ENCODE data around the gene TTC9C.
"Not testable (repeated sequence)": the region's sequence is repeated elsewhere in the genome, so short reads cannot be mapped to it uniquely, and the experiment has no call there.

The TTC9C gene

DNA sequence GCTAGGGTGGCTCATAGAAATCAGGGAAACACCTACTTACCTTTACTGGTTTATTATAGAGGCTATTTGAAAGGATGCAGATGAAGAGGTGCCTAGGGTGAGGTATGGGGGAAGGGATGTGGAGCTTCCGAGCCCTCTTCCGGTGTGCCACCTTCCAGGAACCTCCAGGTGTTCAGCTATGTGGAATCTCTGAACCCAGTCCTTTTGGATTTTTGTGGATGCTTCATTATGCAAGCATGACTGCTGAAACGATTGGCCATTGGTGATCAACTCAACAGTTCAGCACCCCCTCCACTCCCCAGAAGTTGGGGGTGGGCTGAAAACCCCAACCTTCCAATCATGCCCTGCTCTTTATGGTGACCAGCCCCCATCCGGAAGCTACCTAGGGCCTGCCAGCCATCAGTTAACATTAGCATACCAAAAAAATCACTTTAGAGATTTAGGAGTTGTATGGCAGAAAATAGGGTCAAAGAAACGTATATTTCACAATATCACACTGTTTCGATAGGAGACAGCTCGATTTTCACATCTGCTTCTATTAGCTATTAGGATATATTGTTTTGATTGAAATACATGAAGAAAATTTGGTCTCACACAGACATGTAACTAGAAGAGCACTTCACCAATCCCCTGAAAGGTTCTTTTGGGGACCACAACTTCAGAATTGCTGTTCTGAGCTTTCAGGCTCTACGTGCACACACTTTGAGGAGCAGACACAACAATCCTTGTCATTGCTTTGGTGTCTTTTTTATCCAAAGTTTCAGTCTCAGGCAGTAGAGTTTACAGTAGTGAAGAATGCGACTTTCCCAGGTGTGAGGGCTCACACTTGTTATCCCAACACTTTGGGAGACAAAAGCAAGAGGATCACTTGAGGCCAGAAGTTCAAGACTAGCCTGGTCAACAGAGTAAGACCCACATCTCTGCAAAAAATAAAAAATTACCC, 29.8 kb downstream of the TTC9C start:
- peak overlapping the region; percentile 72 for H3K4me3 ChIP-seq (ENCODE audit: low read length)
- no peaks in the 10 kb centered on the region for H3K9me3 ChIP-seq (ENCODE audit: control insufficient read depth, low read depth, low read length)
- H3K27ac ChIP-seq (ENCODE audit: low read length), result peak overlapping the region; percentile 84
- H3K4me1 ChIP-seq (ENCODE audit: control insufficient read depth, low read depth, low read length), result peaks cover 18% of the 10 kb centered on the region
- H3K9ac ChIP-seq (ENCODE audit: low read length), result peak overlapping the region; percentile 71
- H3K27me3 ChIP-seq (ENCODE audit: control insufficient read depth, insufficient read depth, low read length), result no peaks in the 10 kb centered on the region
- peaks cover 8% of the 10 kb centered on the region for H3K36me3 ChIP-seq (ENCODE audit: control insufficient read depth, low read depth, low read length)

DNA sequence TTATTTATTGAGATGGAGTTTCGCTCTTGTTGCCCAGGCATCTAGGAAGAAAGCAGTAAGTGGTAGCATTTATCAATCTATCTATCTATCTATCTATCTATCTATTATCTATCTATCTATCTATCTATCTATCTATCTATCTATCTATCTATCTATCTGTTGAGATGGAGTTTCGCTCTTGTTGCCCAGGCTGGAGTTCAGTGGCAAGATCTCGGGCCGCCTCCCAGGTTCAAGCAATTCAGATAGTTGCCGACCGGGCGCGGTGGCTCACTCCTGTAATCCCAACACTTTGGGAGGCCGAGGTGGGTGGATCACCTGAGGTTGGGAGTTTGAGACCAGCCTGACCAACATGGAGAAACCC, 32.6 kb downstream of the TTC9C start:
- not testable (repeated sequence) for H3K9ac ChIP-seq (ENCODE audit: low read length); H3K4me3 ChIP-seq (ENCODE audit: low read length); H3K27ac ChIP-seq (ENCODE audit: low read length); H3K9me3 ChIP-seq (ENCODE audit: control insufficient read depth, low read depth, low read length); H3K27me3 ChIP-seq (ENCODE audit: control insufficient read depth, insufficient read depth, low read length)
- peaks cover 15% of the 10 kb centered on the region for H3K4me1 ChIP-seq (ENCODE audit: control insufficient read depth, low read depth, low read length)
- peaks cover 11% of the 10 kb centered on the region for H3K36me3 ChIP-seq (ENCODE audit: control insufficient read depth, low read depth, low read length)

DNA sequence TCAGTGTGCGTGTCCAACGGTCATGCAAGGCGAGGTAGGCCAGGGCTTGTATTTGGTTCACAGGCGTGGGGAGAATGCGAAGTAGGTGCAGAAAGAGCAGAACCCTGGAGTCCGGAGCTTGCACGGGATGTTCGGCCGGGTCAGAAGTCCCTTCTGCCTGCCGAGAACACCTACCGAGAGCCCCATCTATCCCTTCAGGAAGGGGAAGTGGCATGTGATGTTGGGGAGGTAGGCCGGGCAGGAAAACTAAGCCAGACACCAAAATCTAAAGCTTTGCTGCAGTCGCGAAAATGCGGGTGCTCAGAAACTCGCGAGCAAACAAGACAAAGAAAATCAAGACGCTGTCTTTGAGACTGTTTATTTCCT, 42.5 kb downstream of the TTC9C start:
- Histone ChIP-seq H3K9ac (ENCODE audit: low read length) (peak overlapping the region; percentile 73), H3K27ac (ENCODE audit: low read length) (peak overlapping the region; percentile 79), H3K4me3 (ENCODE audit: low read length) (peak overlapping the region; percentile 99), H3K4me1 (ENCODE audit: control insufficient read depth, low read depth, low read length) (no peaks in the 10 kb centered on the region), H3K36me3 (ENCODE audit: control insufficient read depth, low read depth, low read length) (peaks cover 16% of the 10 kb centered on the region), H3K9me3 (ENCODE audit: control insufficient read depth, low read depth, low read length) (no peaks in the 10 kb centered on the region), H3K27me3 (ENCODE audit: control insufficient read depth, insufficient read depth, low read length) (no peaks in the 10 kb centered on the region)

DNA sequence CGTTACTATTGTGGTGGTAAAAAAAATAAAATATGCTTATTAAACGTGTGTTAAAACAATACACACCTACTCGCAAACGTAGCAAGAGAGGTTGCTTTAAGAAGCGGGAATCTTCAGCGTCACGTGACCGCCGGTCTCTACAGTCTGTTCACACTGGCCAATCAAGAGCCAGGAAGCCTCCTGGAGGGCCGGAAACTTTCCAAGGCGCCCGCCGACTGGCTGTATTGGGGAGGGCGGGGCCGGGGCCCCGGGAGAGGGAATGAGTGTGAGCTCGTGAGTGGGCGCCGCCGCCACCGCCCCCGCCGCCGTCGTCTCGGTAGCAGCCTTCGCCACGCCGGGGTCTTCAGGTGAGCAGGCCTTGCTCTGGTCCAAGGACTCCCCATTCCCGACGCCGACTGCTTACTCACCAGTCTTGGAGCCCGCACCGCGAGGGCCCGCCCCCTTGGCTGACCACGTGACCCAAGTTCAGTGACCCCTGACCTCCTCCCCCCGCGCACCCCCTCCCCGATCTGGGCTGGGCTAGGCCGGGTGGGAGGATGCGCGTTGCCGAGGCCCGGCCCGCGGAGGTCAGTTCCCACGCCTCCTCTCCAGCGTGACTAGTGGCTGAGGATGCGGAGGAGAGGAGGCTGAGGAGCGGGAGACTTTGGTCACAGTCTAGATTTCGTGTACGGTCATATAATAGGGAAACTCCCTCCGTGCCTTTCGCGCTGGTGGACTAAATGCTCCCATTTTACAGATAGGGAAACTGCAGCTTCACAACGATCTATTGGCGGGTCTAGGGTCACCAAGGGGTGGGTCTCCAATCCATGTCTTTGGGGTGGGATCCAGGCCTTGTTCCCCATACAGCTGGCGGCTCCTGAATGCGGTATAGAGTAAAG, 43.1 kb downstream of the TTC9C start, which contains the start of gene TAF6L:
TAF6L (plus strand) TSS at position 253 of the 878 bp plus-strand sequence. CDS start 4,388 bp downstream, outside the sequence.
- Histone ChIP-seq H3K9me3 (ENCODE audit: control insufficient read depth, low read depth, low read length) (no peaks in the 10 kb centered on the region), H3K27ac (ENCODE audit: low read length) (peak within 1 kb of the TSS; percentile 79), H3K4me3 (ENCODE audit: low read length) (peak within 1 kb of the TSS; percentile 99), H3K36me3 (ENCODE audit: control insufficient read depth, low read depth, low read length) (peaks cover 18% of the 10 kb centered on the region), H3K27me3 (ENCODE audit: control insufficient read depth, insufficient read depth, low read length) (no peaks in the 10 kb centered on the region), H3K9ac (ENCODE audit: low read length) (peak within 1 kb of the TSS; percentile 73), H3K4me1 (ENCODE audit: control insufficient read depth, low read depth, low read length) (no peaks in the 10 kb centered on the region)

DNA sequence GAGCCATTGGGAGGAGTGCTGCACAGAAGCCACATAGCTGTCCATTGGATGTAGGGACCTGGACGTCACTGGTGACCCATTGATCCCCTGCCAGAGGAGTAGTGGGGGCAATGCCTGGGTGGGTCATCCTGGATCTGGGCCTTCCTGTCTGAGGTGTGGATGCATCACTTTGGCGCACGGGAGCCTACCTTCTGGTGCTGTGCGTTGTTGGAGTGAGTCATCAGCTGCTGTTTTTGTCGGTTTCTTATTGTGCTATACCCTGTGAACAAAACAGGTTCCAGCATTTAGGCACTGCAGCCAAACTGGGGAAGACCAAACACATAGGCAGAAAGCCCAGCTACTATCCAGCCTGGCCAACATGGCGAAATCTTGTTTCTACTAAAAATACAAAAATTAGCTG, 46.1 kb downstream of the TTC9C start:
- H3K27me3 ChIP-seq (ENCODE audit: control insufficient read depth, insufficient read depth, low read length), result no peaks in the 10 kb centered on the region
- H3K9me3 ChIP-seq (ENCODE audit: control insufficient read depth, low read depth, low read length), result no peaks in the 10 kb centered on the region
- no peak overlapping the region for H3K27ac ChIP-seq (ENCODE audit: low read length)
- H3K36me3 ChIP-seq (ENCODE audit: control insufficient read depth, low read depth, low read length), result peaks cover 30% of the 10 kb centered on the region
- H3K4me3 ChIP-seq (ENCODE audit: low read length), result no peak overlapping the region
- H3K4me1 ChIP-seq (ENCODE audit: control insufficient read depth, low read depth, low read length), result no peaks in the 10 kb centered on the region
- H3K9ac ChIP-seq (ENCODE audit: low read length), result no peak overlapping the region

DNA sequence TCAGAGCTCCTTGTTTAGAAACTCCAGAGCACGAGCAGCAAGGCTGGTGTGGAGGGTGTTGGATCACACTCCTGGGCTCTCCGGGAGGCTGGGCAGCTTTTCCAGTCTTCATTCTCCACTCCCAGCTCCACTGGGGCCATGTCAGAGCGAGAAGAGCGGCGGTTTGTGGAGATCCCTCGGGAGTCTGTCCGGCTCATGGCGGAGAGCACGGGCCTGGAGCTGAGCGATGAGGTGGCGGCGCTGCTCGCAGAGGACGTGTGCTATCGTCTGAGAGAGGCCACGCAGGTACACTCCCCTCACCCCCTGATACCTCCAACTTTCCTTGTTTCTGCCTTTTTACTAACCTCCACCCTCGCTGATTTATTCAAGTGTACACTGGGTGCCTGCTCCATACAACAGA, 47.4 kb downstream of the TTC9C start:
- Histone ChIP-seq H3K4me3 (ENCODE audit: low read length) (no peak overlapping the region), H3K4me1 (ENCODE audit: control insufficient read depth, low read depth, low read length) (no peaks in the 10 kb centered on the region), H3K27me3 (ENCODE audit: control insufficient read depth, insufficient read depth, low read length) (no peaks in the 10 kb centered on the region), H3K27ac (ENCODE audit: low read length) (no peak overlapping the region), H3K9ac (ENCODE audit: low read length) (no peak overlapping the region), H3K36me3 (ENCODE audit: control insufficient read depth, low read depth, low read length) (peaks cover 30% of the 10 kb centered on the region), H3K9me3 (ENCODE audit: control insufficient read depth, low read depth, low read length) (no peaks in the 10 kb centered on the region)

DNA sequence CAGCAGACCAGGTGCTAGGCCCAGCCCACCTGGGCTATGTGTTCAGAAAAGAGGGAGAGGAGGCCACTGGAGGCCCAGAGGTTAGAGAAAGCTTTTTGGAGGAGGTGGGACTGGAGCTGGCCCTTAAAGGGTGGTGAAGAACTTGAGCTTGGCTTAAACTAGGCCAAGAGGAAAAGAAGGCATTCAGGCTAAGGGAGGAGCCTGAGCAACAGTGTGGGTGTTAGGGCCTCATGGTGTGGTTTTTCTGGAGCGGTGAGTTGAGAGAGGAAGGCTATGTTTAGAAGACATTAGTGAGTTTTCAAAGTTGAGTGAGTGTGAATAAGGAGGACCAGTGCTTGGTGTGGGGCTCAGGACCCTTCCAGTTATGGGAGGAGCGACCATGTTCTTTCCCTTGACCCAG, 49.1 kb downstream of the TTC9C start:
- H3K9me3 ChIP-seq (ENCODE audit: control insufficient read depth, low read depth, low read length), result no peaks in the 10 kb centered on the region
- no peak overlapping the region for H3K27ac ChIP-seq (ENCODE audit: low read length)
- H3K36me3 ChIP-seq (ENCODE audit: control insufficient read depth, low read depth, low read length), result peaks cover 39% of the 10 kb centered on the region
- no peak overlapping the region for H3K4me3 ChIP-seq (ENCODE audit: low read length)
- no peak overlapping the region for H3K9ac ChIP-seq (ENCODE audit: low read length)
- no peaks in the 10 kb centered on the region for H3K27me3 ChIP-seq (ENCODE audit: control insufficient read depth, insufficient read depth, low read length)
- H3K4me1 ChIP-seq (ENCODE audit: control insufficient read depth, low read depth, low read length), result no peaks in the 10 kb centered on the region

DNA sequence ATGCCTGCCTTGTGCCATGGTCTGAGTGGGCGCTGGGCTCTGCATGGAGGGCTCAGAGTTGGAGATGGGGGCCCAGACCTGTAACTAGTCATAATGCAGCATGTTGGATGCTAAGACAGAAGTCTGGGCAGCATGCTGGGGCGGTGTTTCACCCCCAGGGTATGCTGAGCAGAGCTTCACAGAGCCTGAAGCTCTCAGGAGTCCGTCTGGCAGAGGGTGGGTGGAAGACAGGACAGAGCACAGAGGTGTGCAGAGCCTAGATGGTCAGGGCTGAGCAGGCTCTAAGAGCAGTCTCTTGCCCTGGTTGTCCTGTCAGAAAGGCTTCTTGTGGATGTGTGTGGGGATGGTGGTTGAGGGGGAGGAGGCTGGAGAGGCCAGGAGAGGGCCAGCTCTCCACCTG, 50.2 kb downstream of the TTC9C start:
- H3K36me3 ChIP-seq (ENCODE audit: control insufficient read depth, low read depth, low read length), result peaks cover 43% of the 10 kb centered on the region
- no peak overlapping the region for H3K9ac ChIP-seq (ENCODE audit: low read length)
- no peak overlapping the region for H3K4me3 ChIP-seq (ENCODE audit: low read length)
- no peak overlapping the region for H3K27ac ChIP-seq (ENCODE audit: low read length)
- H3K27me3 ChIP-seq (ENCODE audit: control insufficient read depth, insufficient read depth, low read length), result no peaks in the 10 kb centered on the region
- no peaks in the 10 kb centered on the region for H3K9me3 ChIP-seq (ENCODE audit: control insufficient read depth, low read depth, low read length)
- no peaks in the 10 kb centered on the region for H3K4me1 ChIP-seq (ENCODE audit: control insufficient read depth, low read depth, low read length)

DNA sequence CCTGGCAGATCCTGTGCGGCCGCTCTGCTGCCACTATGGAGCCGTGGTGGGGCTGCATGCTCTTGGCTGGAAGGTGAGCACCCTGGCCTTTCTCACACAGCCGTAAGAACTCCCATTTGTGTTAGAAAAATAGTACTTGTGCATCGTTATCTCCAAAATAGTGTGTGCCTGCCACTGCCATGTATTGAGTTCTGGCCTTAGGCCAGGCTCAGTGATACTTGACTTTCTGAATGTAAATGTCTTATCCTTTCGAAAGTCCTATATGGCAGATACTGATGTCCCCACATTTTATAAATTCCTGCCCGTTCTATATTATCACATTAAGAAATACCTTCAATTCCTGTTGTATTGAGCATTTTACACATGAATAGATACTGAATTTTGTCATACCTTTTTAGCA, 54.5 kb downstream of the TTC9C start:
- H3K9me3 ChIP-seq (ENCODE audit: control insufficient read depth, low read depth, low read length), result no peaks in the 10 kb centered on the region
- H3K4me1 ChIP-seq (ENCODE audit: control insufficient read depth, low read depth, low read length), result peaks cover 3% of the 10 kb centered on the region
- H3K27me3 ChIP-seq (ENCODE audit: control insufficient read depth, insufficient read depth, low read length), result no peaks in the 10 kb centered on the region
- H3K9ac ChIP-seq (ENCODE audit: low read length), result no peak overlapping the region
- no peak overlapping the region for H3K4me3 ChIP-seq (ENCODE audit: low read length)
- no peak overlapping the region for H3K27ac ChIP-seq (ENCODE audit: low read length)
- peaks cover 25% of the 10 kb centered on the region for H3K36me3 ChIP-seq (ENCODE audit: control insufficient read depth, low read depth, low read length)

DNA sequence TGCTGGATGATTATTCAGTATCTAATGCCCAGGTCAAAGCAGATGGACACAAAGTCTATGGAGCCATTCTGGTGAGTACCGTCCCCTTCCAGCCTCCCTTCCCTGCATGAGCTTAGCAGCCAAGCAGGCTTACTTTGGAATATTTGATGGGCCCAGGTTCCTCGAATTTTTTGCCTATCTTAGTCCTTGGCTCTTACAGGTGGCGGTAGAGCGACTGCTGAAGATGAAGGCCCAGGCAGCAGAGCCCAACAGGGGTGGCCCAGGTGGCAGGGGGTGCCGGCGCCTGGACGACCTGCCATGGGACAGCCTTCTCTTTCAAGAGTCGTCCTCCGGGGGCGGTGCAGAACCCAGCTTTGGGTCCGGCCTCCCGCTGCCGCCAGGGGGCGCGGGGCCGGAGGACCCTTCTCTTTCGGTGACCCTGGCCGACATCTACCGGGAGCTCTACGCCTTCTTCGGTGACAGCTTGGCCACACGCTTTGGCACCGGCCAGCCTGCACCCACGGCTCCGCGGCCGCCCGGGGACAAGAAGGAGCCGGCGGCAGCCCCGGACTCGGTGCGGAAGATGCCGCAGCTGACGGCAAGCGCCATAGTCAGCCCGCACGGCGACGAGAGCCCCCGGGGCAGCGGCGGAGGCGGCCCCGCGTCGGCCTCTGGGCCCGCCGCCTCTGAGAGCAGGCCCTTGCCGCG, 58.2 kb downstream of the TTC9C start:
- no peak overlapping the region for H3K27ac ChIP-seq (ENCODE audit: low read length)
- peak overlapping the region; percentile 92 for H3K9ac ChIP-seq (ENCODE audit: low read length)
- H3K27me3 ChIP-seq (ENCODE audit: control insufficient read depth, insufficient read depth, low read length), result no peaks in the 10 kb centered on the region
- H3K4me3 ChIP-seq (ENCODE audit: low read length), result peak overlapping the region; percentile 99
- H3K9me3 ChIP-seq (ENCODE audit: control insufficient read depth, low read depth, low read length), result no peaks in the 10 kb centered on the region
- peaks cover 28% of the 10 kb centered on the region for H3K36me3 ChIP-seq (ENCODE audit: control insufficient read depth, low read depth, low read length)
- H3K4me1 ChIP-seq (ENCODE audit: control insufficient read depth, low read depth, low read length), result peaks cover 8% of the 10 kb centered on the region

Data from iPS-18a (cell line).